HG03196 (cell line): ENCODE data around the gene FHOD1.

Experiments
- ATAC-seq: cut with Tn5 transposase; IDR thresholded peaks from one replicate; pipeline ENCODE4 v1.9.1; 2021; ENCODE audit not compliant: unreplicated experiment

Gene FHOD1

DNA sequence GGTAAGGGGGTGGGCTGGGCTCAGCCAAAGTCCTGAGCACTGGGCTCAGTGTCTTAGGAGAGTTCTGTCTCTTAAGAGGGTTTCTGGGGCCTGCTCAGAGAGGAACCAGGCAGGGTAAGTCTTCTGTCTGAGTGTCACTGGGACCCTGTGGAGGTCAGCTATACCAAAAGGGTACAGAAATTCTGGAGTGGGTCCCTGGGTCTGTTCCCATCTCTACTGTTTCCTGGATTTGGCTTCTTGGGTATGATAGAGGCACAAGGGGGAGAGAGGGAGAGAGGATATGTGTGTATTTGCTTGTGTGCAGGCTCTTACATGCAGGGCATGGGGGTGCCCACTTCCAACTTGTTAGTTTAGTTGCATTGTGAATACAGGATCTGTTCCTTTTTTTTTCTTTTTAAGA lies 53.7 kb downstream of the FHOD1 start:
- no peak for ATAC-seq

DNA sequence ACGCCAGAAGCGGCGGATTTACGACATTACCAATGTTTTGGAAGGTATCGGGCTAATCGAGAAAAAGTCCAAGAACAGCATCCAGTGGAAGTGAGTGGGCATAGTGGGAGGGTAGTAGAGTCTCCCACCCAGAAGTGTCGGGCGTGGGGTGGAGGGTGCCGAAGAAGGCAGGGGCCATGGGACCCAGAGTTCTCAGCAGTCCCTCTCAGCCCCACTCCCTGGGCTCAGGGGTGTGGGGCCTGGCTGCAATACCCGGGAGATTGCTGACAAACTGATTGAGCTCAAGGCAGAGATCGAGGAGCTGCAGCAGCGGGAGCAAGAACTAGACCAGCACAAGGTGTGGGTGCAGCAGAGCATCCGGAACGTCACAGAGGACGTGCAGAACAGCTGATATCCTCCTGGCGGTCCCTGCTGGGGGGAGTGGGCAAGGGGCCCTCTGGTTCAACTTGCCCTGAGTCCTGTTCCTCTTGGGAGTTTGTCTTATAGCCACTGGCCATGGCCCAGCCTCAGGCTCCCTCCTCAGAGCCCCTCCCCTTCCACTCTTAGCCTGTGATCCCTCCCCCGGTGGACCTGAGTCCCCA lies 54.4 kb downstream of the FHOD1 start:
- ATAC-seq = peak; percentile 10

DNA sequence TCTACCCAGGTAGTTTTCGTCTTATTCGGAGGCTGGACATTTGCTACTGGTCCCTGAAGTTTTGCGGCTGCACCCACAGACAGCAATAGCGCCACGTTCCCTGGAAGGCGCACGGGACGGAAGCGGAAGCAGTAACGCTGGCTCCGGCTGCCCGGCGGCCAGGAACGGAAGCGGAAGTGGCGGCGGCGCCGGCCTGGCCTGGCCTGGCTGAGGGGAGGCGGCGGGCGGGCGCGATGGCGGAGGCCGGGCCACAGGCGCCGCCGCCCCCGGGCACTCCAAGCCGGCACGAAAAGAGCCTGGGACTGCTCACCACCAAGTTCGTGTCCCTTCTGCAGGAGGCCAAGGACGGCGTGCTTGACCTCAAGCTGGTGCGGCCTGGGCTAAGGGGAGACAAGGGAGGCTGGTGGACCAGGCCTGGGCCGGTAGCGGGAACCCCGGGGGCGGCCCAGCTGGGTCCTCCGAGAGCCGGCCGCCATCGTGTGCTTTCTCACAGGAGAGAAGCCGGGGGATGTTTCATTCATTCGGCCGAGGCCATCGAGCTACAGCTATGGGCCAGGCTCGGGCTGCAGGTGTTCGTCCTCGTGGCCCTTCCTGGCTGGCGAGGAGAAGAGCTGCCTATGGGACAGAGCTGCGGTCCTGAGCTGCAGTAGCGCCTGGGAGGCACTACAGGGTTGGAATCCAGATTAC lies 55.1 kb downstream of the FHOD1 start, which contains the start of gene E2F4:
Gene E2F4 (plus strand): TSS at position 161 of the 687 bp plus-strand sequence. CDS start 73 bp downstream, at position 234.
- peak; percentile 86 for ATAC-seq

DNA sequence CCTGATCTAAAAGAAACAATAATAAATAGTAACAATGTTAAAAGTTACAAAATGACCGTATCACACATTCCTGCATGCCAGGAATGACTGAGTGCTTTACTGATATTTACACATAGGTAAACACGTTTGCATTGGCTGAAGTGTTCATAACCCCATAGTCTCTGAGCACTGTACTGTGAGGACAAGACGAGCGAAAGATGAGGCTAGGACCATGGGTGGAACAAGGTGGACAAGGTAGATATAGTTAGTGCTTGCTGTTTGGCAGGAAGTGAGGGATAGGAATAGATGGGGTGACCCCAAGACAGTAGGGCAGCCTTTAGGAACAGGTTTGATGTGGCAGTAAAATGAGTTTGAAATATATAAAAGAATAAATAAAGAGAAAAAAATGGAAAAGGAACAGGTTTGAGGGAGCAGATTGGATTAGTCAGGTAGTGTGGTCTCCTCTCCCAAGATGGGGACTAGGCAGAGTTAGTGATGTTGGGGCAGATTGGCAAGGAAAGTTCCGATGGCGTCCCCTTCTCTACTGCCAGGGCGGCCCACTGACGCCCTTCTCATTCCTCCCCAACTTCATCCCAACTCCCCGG lies 55.8 kb downstream of the FHOD1 start:
- no peak for ATAC-seq

DNA sequence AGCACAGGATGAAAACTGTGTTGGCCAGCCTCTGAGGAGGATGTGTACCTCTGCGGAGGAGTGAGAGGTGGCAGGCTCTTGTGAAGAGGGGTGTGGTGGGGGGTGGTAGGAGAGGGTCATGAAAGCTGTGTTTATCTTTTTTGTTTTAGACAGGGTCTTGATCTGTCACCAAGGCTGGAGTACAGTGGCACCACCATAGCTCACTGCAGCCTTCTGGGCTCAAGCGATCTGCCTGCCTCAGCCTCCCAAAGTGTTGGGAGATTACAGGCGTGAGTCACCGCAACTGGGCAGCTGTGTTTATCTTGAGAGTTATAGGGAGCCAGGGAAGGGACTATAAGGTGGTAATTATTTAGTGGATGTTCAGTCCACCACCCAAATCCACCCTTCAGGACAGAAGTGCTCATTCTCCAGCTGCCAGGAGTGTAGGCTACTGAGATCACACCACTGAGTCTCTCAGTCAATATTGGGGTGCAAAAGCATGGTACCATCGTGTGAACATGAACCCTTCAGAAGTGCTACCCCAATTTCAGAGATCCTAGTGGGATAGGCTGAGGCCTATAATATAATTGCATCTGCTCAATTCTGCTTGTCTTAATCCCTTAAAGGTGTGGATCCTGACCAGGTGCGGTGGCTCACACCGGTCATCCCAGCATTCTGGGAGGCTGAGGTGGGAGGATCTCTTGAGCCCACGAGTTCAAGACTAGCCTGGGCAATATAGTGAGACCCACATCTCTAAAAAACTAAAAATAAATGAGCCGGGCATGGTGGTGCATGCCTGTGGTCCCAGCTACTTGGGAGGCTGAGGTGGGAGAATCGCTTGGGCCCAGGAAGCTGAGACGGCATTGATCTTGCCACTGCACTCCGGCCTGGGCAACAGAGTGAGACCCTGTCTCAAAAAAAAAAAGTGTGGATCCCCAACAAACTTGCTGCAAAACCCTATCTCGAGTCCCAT lies 56.6 kb downstream of the FHOD1 start:
- ATAC-seq = no peak

DNA sequence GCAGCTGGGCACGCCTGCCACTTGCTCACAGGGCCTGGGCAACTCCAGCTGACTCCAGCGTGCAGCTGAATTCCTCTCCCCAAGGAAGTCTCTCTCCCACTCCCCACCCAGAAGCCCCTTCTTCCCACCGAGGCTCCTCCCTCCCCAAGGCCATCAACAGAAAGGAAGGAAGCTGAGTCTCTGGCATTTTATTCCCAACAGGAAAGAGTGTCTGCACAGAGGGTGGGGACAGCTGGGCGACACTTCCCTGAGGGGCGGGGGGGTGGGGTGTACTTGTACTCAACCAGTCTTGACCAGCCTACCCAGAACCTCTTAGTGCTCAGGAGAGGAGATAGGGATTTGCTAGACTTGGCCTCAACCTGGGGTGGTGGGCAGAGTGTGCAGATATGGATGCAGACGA lies 57.2 kb downstream of the FHOD1 start, which contains the start of gene EXOC3L1:
Gene EXOC3L1 (minus strand): TSS at position 96 of the 400 bp plus-strand sequence. CDS start 460 bp downstream, outside the sequence.
- ATAC-seq = no peak

DNA sequence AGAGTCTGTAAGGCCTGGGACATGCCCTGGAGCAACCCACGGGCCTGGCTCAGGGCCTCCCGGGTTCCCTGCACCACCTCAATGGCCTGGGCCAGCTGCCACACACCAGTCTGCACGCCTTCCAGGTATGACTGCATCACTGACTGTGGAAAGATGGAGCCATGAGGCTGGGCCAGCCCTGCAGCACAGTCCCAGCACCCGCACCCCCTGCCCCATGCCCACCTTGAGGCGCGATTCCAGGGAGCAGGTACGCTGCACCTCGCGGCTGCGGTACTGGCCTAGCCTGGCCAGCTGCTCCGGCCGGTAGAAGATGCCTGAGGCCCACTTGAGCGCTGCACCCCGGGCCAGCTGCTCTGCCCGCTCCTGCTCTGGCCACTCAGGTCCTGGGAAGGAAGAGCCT lies 58.5 kb downstream of the FHOD1 start:
- no peak for ATAC-seq

DNA sequence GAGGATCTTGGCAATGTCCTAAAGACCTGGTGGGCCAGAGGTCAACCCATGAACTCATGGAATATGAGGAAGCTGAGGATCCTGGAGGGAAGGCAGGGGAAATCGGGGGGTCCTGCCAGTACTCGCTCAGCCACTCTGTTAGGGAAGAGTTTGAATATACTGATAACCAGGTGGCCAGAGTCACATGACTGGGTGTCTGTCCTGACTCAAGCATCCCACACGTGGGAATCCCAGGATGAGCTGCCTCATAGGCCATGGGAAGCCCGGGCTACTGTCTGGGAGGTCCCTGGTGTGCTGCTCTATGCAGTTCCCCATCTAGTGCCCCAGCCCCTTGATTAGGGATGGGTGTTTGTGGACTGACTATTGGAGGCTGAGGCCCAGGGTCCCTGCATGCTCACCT lies 59.0 kb downstream of the FHOD1 start:
- no peak for ATAC-seq

DNA sequence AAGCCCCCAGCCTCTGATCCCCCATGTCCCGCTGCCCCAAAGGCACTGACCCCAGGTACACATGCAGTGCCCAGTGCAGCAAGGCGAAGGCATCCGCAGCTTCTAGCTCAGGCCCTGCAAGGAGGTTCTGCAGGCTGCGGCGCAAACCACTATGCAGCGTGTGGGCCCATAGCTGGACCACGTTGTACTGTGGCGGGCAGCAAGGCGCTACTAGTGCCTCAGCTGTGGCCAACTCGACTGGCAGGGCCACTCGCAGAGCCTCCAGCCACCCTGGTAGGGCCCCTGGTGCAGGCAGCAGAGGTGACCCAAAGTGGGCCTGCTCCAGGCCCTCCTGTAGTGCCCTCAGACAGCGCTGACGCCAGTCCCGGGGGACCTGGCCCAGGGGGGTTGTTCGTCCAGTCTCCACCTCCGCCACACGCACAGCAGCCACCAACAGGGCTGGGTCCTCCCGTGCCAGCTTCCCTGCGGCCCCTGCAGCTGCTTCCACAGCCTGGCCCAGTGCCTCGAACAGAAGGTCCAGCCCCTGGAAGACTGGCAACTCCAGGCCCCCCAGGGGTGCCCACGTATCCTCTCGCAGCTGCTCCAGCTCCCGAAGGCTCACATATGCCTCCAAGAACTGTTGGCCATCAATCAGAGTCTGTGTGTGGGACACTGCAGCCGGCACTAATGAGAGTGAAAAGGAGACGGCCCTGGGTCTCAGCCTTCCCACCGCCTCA lies 59.9 kb downstream of the FHOD1 start:
- ATAC-seq = no peak

DNA sequence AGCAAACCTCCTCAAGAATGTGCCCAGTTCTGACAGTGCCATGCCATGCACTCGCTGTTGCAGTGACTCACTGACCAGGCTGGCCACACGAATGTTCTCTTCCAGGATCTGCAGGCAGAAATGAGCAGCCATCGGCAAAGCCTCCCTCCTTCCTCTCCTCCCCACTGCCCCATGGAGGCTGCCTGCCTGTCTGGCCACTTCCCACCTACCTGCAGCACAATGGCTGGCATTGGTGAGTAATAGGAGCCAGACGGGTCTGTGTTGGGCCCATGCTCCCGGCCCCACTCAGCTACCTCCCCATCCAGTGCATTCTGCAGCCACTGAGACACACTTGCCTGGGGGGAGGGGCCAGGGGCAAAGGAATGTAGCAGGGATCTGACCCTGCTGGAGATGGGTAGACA lies 60.7 kb downstream of the FHOD1 start:
- ATAC-seq = no peak

DNA sequence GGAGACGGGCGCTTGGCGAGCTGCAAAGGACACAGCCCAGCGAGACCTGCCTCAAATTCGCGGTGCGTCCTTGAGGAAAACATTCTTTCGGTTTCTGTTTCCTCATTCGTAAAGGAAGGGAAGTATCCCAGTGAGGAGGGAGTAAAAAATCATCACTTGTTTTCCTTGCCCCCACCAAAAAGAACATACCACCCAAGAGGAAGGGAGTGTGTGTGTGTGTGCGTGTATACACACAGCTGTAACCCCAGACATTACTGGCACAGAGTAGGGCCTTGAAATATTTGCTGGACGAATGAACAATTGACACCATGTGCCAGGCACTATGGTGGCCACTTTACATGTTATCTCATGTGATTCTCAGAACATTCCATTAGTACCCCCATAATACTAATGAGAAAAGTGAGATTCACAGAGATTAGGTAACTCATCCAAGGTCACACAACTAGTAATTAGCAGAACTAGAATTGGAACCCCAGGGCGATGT lies 61.6 kb downstream of the FHOD1 start:
- no peak for ATAC-seq

DNA sequence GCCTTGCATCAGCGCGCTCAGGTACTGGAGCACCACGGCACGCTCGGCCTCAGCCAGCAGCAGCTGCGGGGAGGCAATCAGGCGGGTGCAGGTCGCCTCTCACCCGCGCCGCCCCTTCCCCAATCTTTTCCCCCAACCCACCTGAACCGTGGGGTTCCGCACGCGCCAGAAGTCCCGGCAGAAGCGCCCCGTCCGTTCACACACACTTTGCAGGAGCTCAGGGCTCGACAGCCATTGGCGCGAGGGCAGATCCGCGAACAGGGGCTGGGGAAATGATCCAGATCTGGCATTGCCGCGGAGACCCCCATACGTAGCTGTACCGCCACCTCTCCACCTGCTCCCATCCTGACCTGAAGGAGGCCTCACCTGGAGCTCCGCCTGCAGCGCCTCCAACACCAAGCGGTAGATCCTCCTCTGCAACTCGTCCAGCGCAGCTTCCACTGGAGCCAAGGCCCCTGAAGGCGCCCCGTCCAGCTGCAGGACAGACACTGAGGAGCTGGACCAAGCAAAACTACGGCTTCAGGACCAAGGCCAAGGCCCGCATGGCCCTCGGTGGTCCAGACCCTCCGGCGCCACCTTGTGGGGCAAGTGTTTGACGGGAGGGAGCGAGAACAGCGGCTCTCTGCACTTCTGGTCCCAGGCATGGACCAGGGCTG lies 62.2 kb downstream of the FHOD1 start:
- peak; percentile 27 for ATAC-seq

DNA sequence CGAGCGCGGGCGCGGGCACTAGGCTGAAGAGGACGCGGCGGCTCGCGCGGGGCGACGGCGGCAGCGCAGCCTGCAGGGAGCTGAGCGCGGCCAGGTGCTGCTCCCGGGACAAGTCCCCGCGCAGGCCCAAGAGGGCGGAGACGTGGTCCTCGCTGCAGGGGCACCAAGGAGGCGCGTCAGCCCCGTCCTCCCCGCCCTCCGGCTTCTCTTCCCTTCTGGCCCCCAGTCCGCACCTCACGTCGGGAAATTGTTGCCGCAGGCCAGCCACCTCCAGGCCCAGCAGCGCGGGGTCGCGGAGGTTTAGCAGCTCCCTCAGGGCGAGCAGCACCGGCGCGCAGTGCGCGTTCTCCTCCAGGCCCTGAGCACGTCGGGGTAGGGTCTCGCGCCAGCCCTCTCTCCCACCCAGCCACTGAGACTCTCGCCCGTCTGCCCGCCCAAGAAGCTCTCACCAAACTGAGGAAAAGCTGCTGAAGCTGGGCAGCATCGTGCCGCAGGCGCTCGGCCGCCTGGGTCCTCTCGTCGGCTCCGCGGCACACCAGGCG lies 62.8 kb downstream of the FHOD1 start:
- ATAC-seq = peak; percentile 9

DNA sequence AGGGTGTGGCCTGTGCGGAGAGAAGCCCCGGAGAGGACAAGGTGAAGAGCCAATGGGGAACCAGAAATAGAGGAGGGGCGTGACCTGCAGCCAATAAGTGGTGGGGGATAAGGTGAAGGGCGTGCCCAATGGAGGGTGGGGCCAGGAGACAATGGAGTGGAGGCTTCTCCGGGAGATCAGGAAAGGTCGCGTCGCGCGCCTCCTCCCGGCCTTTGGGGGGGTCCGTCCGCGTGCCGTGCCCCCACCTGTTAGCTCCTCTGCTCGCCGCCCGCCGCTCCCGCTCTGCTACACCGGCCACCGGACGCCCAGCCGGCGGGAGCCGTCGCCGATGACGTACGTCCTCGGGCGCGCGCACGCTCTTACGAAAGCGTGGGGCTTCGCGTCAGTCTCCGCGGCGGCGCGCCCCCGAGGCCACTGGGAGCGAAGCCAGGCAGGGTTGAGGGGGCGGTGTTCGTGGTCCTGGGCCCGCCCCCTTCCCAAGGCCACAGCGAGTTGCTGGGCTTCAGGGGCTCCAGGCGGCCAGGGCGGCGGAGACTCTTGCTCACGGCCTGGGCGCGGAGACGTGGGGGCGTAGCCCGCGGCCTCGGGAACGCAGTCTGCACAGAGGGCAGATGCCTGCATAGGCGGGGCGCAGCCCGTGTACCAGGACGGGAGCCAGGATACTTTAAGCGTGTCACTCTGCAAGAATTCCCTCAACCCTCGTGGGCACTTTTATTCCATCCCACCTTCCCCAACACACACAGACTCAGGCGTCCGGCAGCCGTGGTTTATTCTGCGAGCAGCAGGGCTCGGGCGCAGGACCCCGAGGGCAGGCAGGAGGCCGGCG lies 63.4 kb downstream of the FHOD1 start, which contains the start of gene MATCAP1:
Gene MATCAP1 (minus strand): TSS at position 337 of the 826 bp plus-strand sequence. CDS start 3,353 bp downstream, outside the sequence.
- peak; percentile 86 for ATAC-seq

DNA sequence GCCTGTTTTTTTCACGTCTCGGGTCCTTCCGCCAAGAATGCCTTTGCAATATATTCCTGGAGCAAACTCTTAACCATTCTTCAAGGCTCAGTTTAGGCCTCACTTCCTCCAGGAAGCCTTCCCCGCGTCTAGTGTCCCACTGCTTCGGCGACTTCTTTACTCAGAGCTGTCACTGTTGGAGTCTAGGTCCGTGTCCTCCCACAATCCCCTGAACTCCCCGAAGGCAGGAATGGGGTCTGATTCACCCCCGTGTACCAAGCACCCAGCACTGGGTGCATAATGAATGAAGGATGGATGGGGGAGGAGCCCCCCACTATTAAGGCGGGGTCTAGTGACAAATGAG lies 64.0 kb downstream of the FHOD1 start:
- ATAC-seq = no peak

DNA sequence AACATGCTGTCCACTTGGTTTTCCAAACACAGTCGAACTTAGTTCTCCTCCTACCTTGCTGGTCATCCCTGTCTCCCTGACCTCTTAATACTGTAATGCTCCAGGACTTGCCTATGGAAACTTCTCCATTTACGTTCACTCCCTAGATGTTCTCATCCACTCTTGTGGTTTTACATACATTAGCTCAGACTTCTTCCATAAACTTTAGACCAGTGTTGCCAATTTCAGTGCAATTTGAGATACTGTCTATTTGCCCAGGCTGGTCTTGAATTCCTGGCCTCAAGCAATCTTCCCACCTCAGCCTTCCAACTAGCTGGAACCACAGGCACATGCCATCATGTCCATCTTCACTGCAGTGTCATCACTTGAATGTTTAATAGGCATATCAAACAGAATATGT lies 65.0 kb downstream of the FHOD1 start:
- ATAC-seq = no peak

DNA sequence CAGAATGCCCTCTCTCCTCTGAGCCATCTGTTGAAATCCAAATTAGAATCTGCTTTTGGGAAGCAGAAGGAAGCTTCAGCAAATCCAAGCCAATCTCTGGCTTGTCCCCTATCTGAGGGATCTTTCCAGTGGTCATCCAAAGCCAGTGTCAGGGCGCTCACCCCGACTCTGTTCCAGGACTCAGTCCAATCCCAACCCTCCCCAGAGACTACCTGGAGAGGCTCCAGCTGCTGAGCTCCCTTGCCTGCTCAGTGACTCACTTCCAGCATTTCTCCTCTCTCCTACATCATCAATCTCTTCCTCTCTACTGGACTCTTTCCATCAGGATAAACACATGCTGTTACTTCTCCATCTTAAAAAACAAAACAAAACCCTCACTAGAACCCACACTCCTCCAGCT lies 65.9 kb downstream of the FHOD1 start:
- ATAC-seq = no peak

DNA sequence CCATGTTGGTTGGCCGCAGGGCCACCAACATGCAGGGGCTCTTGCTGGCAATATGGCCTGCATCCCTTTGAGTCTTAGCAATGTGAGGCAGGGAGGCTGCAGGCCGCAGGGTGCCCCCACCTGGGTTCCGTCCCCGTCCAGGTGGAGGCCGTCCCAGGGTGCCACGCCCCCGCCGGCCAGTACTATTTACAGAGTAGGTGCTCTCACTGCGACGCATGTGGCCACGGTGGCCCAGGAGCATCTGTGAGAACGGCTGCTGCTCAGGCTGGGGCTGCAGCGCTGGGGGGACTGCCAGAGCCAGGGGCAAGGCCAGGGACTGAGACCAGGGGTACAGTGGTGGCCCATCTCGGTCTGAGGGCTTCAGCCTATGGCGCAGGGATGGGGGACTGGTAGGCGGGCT lies 67.1 kb downstream of the FHOD1 start:
- ATAC-seq = no peak
